ENCODE measurements around the gene KIAA0586. TPM values are rescaled to one million over a fixed set of nuclear protein-coding genes. Genes with fewer than 3 reads are reported as not detected.
"Not testable (repeated sequence)": the region's sequence is repeated elsewhere in the genome, so short reads cannot be mapped to it uniquely, and the experiment has no call there.

KIAA0586 gene
- polyA plus RNA-seq, 3 donors = 14.6 to 24.3 (median 19.7) TPM

DNA sequence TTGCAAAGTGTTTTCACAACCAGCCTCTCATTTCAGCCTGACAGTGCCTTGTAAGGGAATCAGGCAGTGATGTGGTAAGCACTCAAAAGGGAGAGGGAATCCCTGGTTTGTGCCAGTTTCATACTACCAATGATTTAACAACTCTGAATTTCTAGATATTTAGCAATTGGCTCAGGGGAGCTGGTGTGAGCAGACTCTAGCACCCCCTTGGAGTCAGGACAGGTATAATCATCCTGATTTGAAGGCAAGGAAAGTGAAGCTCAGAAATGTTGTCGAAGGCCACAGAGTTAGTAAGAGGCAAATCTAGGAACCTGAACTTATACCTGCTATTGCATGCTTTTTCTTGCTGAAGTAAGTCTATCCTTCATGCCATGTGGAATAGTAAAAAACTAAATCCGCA lies 147.1 kb downstream of the KIAA0586 start:
- DNase-seq (ENCODE audit: extremely low read depth in 1 of 11, low read depth in 9 of 11, low spot score in 4 of 11) = no peak

DNA sequence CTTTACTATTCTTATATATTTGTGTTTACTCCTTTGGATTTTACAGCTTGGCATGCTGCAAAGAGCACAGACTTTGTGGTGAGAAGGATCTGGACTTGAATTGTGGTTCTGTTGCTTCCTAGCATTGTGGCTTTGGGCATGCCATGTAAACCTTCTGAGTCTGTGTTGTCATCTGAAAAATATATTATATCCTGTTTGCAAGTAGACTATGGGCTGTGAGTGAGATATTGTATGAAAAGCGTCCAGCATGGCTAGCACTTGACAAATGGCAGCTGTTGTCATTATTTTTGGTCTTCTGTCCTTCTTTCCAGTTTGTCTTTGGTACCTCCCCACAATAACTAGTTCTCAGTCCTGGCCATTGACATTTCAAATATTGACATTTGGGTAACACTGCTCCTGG lies 148.4 kb downstream of the KIAA0586 start:
- no peak for DNase-seq (ENCODE audit: extremely low read depth in 1 of 11, low read depth in 9 of 11, low spot score in 4 of 11)

DNA sequence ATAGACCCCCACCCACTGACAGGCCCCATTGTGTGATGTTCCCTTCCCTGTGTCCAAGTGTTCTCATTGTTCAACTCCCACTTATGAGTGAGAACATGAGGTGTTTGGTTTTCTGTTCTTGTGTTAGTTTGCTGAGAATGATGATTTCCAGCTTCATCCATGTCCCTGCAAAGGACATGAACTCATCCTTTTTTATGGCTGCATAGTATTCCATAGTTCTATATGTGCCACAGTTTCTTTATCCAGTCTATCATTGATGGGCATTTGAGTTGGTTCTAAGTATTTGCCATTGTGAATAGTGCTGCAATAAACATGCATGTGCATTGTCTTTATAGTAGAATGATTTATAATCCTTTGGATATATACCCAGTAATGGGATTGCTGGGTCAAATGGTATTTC lies 152.5 kb downstream of the KIAA0586 start:
- not testable (repeated sequence) for DNase-seq (ENCODE audit: extremely low read depth in 1 of 11, low read depth in 9 of 11, low spot score in 4 of 11)

DNA sequence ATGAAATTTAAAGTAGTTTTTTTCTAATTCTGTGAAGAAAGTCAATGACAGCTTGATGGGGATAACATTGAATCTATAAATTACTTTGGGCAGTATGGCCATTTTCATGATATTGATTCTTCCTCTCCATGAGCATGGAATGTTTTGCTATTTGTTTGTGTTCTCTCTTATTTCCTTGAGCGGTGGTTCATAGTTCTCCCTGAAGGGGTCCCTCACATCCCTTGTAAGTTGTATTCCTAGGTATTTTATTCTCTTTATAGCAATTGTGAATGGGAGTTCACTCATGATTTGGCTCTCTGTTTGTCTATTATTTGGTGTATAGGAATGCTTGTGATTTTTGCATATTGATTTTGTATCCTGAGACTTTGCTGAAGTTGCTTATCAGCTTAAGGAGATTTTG lies 153.9 kb downstream of the KIAA0586 start:
- DNase-seq (ENCODE audit: extremely low read depth in 1 of 11, low read depth in 9 of 11, low spot score in 4 of 11) = not testable (repeated sequence)

DNA sequence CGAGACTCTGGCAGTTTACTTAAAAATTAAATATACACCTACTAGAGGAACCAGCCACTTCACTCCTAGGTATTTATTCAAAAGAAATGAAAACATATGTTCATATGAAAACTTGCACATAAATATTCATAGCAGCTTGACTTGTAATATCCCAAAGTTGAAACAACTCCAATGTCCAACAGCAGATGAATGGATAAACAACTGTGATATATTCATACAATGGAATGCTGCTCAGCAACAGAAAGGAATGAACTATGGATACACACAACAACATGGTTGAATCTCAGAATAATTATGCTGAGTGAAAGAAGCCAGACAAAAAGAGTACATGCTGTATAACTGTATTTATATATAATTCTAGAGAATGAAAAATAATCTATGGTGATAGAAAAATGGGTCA lies 156.9 kb downstream of the KIAA0586 start:
- DNase-seq (ENCODE audit: extremely low read depth in 1 of 11, low read depth in 9 of 11, low spot score in 4 of 11) = no peak

DNA sequence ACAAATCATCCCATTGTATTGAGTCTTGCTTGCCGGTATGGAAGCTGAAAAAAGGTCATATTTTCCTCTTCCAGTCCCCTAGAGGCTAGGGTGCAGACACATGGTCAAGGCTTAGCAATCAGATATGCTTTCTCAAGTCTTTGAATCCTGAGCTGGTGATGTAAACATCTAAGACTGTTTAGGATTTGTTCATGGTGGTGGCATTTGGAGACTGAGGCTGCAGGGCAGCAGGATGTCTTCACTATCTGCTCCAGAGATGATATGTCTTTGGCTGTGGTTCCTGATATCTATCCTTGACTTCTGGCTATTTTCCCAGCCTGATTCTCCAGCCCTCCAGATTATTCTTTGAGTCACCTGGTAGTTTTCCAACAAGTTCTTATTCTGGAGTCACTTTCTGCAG lies 159.8 kb downstream of the KIAA0586 start:
- no peak for DNase-seq (ENCODE audit: extremely low read depth in 1 of 11, low read depth in 9 of 11, low spot score in 4 of 11)

DNA sequence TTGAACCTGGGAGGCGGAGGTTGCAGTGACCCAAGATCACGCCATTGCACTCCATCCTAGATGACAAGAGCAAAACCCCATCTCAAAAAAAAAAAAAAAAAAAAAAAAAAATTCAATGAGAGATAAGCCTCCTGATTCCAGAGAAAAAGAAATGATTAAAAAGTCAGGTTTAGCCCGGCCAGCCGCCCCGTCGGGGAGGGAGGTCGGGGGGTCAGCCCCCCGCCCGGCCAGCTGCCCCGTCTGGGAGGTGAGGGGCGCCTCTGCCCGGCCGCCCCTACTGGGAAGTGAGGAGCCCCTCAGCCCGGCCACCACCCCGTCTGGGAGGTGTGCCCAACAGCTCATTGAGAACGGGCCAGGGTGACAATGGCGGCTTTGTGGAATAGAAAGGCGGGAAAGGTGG lies 160.8 kb downstream of the KIAA0586 start:
- not testable (repeated sequence) for DNase-seq (ENCODE audit: extremely low read depth in 1 of 11, low read depth in 9 of 11, low spot score in 4 of 11)

DNA sequence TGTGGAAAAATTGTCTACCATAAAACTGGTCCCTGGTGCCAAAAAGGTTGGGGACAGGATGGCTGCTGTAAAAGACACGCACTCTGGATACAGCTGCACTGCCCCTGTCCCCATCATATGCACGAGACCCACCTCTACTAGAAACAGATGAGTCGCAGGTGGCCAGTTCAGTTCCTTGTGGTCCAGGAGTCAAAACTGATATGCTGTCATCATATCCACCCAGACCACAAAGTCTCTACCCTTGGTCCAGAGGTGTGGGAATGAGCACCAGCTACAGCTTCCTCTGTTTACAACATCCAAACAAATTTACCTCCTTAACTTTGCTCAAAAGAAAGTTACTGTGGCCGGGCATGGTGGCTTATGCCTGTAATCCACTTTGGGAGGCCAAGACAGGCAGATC lies 166.5 kb downstream of the KIAA0586 start:
- no peak for DNase-seq (ENCODE audit: extremely low read depth in 1 of 11, low read depth in 9 of 11, low spot score in 4 of 11)

DNA sequence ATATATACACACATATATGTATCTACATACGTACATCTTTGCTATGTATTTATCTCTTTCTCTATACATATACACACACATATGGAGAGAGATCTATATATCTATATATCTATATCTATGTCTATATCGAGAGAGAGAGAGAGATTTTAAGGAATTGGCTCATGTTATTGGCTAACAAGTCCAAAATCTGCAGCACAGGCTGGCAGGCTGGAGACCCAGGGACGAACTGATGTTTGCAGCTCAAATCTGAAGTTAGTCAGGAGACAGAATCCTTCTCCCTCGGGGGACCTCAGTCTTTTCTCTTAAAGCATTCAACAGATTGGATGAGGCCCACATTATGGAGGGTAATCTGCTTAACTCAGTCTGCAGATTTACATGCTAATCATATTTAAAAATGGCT lies 169.5 kb downstream of the KIAA0586 start:
- no peak for DNase-seq (ENCODE audit: extremely low read depth in 1 of 11, low read depth in 9 of 11, low spot score in 4 of 11)

DNA sequence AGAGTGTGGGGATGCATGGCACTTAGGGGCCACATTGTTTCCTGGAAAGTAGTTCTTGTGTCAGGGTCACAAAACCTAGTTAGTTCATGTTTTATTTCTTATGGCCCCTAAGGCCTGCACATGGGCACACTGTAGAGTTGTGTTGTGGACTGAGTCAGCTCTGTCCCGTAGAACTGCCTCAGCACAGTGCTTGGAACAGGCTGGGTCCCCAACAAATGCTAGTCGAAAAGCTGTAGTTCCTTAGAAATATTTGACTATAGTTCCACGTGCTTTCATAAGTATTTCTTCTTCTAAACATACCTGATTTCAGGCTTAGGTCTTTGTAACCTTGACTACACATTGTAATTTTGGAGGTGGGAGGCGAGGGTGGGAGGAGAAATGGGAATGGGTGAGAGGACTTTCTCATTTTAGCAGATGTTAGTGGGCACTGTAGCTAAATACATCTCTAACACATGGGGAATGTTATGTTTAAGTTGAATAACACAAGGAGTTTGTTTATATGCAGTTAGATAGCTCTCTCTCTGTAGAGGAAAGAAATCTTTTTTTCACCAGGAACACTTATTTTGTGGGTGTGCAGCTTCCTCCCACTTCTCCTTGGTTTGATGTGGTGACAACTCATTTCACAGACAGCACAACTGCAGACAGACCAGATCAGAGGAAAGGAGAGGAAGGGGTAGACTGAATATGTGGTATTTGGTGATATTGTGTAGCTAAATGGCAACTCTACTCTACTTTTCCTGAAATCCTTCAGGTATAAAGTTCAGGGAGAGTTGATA lies 170.7 kb downstream of the KIAA0586 start:
- no peak for DNase-seq (ENCODE audit: extremely low read depth in 1 of 11, low read depth in 9 of 11, low spot score in 4 of 11)

DNA sequence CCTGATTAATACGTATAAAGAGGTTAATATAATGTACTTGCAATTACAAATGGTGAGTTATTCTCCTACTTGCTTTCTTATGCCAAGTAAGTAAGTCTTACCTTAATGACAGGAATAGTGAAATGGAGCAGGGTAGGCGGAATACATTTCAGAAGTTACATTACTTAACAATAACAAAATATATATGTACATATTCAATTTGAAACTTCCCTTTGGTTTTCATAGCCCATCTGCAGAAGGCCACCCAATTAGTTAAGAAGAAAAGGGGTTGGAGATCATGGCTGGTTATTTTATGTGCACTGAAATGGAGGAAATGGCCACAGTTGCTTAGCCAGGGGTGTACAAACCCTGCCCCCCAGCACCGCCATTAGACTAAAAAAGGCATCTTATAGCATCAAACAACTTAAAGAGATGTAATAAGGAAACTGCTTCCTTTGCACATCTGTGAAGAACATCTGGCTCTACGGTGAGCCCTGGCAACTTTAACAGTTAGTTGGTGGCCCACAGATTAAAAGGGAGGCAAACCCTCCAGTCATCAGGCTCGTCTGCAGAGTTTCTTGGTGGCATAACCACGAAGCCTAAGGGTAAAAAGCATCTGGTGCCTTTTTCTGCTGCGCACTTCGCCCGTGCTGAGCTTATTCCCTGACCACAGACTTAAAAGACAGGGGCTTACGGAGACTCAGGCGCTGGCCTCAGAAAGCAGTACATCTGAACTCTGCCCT lies 171.4 kb downstream of the KIAA0586 start:
- no peak for DNase-seq (ENCODE audit: extremely low read depth in 1 of 11, low read depth in 9 of 11, low spot score in 4 of 11)

DNA sequence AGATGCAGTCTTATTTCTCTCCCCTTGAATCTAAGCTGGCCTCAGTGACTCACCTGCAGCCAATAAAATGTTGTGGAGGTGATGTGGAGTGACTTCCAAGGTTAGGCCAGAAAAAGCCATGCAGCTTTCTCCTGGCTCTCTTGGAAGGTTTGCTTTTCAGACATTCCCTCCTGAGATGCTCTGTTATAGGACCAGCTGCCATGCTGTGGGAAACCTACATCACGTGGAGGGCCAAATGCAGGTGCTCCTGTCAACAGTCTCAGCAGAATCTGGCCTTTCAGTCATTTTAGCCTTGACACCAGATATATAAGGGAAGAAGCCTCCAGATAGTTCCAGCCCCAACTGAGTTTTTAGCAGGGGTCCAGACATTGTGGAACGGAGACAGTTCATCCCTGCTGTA lies 172.2 kb downstream of the KIAA0586 start:
- no peak for DNase-seq (ENCODE audit: extremely low read depth in 1 of 11, low read depth in 9 of 11, low spot score in 4 of 11)

Other genes starting within 250 kb of the KIAA0586 start
- gene ACTR10, start 227.6 kb upstream of the KIAA0586 start, polyA plus RNA-seq (ENCODE audit: insufficient read length in 3 of 3) = 100 to 1,000 TPM in 2 of 3 donors, 10 to 100 TPM in 1; 91.5 to 122 (median 100) TPM
- 100 to 1,000 TPM; 130 to 155 (median 155) TPM for gene PSMA3, start 182.9 kb upstream of the KIAA0586 start, polyA plus RNA-seq (ENCODE audit: insufficient read length in 3 of 3)
- 10 to 100 TPM; 25.3 to 35.5 (median 33.3) TPM for gene ARID4A, start 129.2 kb upstream of the KIAA0586 start, polyA plus RNA-seq (ENCODE audit: insufficient read length in 3 of 3)
- 1 to 10 TPM; 1.1 to 2.1 (median 1.2) TPM for gene TOMM20L, start 31.8 kb upstream of the KIAA0586 start, polyA plus RNA-seq (ENCODE audit: insufficient read length in 3 of 3)
- gene TIMM9, start 188 bp upstream of the KIAA0586 start, polyA plus RNA-seq (ENCODE audit: insufficient read length in 3 of 3) = 10 to 100 TPM; 75.3 to 90.3 (median 85.2) TPM
- gene DACT1, start 210.2 kb downstream of the KIAA0586 start, polyA plus RNA-seq (ENCODE audit: insufficient read length in 3 of 3) = 10 to 100 TPM; 30.5 to 39.0 (median 34.5) TPM

Measured in renal cortex interstitium (tissue), 11 donors.